Measurements from ENCODE around the gene TCIRG1.

GRCh38 chr11:68048681-68049508, 10.1 kb downstream of the TCIRG1 start:
- no peak for TF ChIP-seq CTCF (conservative IDR thresholded peaks at IDR 0.05; ENCODE audit: low read length)
- no peak for TF ChIP-seq EZH2phosphoT487 (IDR thresholded peaks at IDR 0.05; ENCODE audit: borderline replicate concordance)
